ENCODE measurements around the gene SPNS3.

SPNS3 gene

DNA sequence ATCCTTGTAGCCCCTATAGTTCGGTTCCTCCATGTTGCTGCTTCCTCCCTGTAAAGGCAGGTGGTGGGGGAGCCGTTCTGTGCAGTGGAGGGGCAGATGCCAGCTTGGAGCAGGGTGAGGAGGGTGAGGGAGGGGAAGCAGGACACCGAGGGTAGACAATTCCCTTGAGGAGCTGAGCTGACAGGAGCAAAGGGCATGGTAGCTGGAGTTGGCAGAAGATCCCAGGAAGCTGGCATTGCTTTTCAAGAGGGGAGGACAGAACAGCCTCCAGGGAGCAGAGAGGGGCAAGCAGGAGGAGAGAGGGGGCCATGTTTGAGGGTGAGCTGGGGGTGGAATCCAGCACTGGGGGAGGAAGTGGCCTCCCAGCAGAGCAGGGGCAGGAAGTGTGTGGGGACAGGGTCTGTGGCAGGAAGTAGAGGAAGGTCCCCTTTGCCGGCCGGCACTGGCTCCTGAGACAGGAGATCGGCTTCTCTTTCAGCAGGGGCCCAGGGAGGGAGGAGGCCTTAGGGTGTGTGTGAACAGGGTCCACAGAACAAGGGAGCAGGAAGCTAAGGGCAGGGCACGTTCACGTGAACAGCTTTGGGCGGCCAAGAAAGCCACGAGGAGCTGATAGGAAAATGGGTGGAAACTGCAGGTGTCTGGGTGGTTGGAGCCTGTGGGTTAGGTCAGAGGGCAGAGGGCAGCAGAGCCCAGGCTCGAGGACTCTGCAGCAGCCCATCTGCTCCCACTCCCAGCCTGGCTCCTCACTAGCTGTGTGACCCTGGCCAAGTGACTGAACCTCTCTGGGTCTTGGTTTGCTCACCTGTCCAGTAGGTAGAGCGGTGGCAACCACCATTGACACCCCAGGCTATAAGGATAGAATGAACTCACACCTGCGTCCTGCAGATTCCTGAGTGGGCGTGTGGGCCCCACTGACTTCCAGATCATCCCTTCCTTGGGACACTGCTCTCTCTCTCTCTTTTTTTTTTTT, 47.5 kb downstream of the SPNS3 start:
- TF ChIP-seq ZNF384 (IDR thresholded peaks at IDR 0.05) (no peak), FOXM1 (IDR thresholded peaks at IDR 0.05; ENCODE audit: borderline replicate concordance) (no peak), SUZ12 (IDR thresholded peaks at IDR 0.05) (no peak), ELF4 (IDR thresholded peaks at IDR 0.05) (no peak), FOXK2 (IDR thresholded peaks at IDR 0.05) (no peak), LEF1 (IDR thresholded peaks at IDR 0.05; ENCODE audit: borderline replicate concordance) (no peak), HDGF (IDR thresholded peaks at IDR 0.05; ENCODE audit: borderline replicate concordance) (no peak), BHLHE40 (IDR thresholded peaks at IDR 0.05; ENCODE audit: borderline replicate concordance) (no peak), CTBP1 (IDR thresholded peaks at IDR 0.05; ENCODE audit: borderline replicate concordance) (no peak), ARNT (IDR thresholded peaks at IDR 0.05) (no peak), PKNOX1 (IDR thresholded peaks at IDR 0.05) (no peak), FOXA1 (IDR thresholded peaks at IDR 0.05) (no peak), NFRKB (IDR thresholded peaks at IDR 0.05) (no peak), TARDBP (IDR thresholded peaks at IDR 0.05) (no peak), L3MBTL2 (conservative IDR thresholded peaks at IDR 0.05) (no peak), SP1 (IDR thresholded peaks at IDR 0.05) (no peak)
- CTCF ChIA-PET = interaction anchor here (0.6 kb wide), 1 partner anchor 131 kb away, joined by 5 read pairs; no protein-coding TSS in a partner anchor
- POLR2A ChIA-PET = no interaction called here
- no peak for DNase-seq (ENCODE audit: extremely low spot score)

- ChIA-PET POLR2A (no interaction called here), CTCF (interaction anchor here (0.9 kb wide), 1 partner anchor 110 kb away, joined by 3 read pairs; no protein-coding TSS in a partner anchor)
- TF ChIP-seq NFRKB (IDR thresholded peaks at IDR 0.05) = no peak
- no peak for TF ChIP-seq L3MBTL2 (conservative IDR thresholded peaks at IDR 0.05)
- no peak for TF ChIP-seq FOXA1 (IDR thresholded peaks at IDR 0.05)
- no peak for TF ChIP-seq SUZ12 (IDR thresholded peaks at IDR 0.05)
- TF ChIP-seq LEF1 (IDR thresholded peaks at IDR 0.05; ENCODE audit: borderline replicate concordance) = no peak
- no peak for TF ChIP-seq TARDBP (IDR thresholded peaks at IDR 0.05)
- TF ChIP-seq FOXM1 (IDR thresholded peaks at IDR 0.05; ENCODE audit: borderline replicate concordance) = no peak
- no peak for DNase-seq (ENCODE audit: extremely low spot score)
Measured at GRCh38 chr17:4482338-4483011, 48.7 kb downstream of the SPNS3 start.

GRCh38 chr17:4483012-4483840, 49.5 kb downstream of the SPNS3 start:
- DNase-seq (ENCODE audit: extremely low spot score) = no peak
- CTCF ChIA-PET = interaction anchor here (0.9 kb wide), 1 partner anchor 109 kb away, joined by 3 read pairs; no protein-coding TSS in a partner anchor
- POLR2A ChIA-PET = no interaction called here
- no peak for TF ChIP-seq L3MBTL2 (conservative IDR thresholded peaks at IDR 0.05)

DNA sequence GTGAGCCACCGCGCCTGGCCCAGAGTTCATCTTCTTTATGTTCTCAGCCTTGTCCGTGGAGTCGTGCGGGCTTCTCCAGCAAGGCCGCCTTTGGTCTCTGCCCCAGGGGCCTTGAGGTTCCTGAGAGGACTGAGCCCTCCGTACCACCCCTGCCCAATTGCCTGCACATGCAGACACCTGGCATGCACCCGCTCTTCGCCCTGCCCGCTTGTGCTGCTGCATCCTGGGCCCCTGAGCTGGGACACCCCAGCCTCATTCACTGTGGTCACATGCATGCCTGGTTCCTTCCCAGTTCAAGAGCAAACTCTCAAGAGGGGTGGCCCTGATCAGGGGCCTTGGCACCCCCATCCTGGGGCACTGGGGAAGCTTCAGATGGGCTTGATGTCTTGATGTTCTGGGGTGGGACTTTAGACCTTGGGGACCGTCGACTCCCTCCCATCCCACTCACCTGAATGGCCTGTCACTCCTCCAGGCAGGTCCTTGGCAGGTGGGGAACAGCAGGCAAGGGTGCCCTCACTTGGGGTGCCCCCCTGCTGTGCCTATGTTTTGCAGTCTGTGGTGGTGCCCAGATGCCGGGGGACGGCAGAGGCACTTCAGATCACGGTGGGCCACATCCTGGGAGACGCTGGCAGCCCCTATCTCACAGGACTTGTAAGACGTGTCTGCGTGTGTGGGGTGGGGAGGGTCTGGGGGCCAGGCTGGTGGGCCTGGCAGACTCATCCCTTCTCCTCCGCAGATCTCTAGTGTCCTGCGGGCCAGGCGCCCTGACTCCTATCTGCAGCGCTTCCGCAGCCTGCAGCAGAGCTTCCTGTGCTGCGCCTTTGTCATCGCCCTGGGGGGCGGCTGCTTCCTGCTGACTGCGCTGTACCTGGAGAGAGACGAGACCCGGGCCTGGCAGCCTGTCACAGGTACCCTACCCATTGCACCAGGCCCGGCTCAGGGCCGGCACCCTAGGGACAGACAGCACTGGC, 52.2 kb downstream of the SPNS3 start:
- ChIA-PET CTCF (no interaction called here), POLR2A (no interaction called here)
- TF ChIP-seq NFRKB (IDR thresholded peaks at IDR 0.05) (no peak), L3MBTL2 (conservative IDR thresholded peaks at IDR 0.05) (no peak), FOXA1 (IDR thresholded peaks at IDR 0.05) (no peak), BHLHE40 (IDR thresholded peaks at IDR 0.05; ENCODE audit: borderline replicate concordance) (no peak), CTBP1 (IDR thresholded peaks at IDR 0.05; ENCODE audit: borderline replicate concordance) (no peak), SP1 (IDR thresholded peaks at IDR 0.05) (no peak), PKNOX1 (IDR thresholded peaks at IDR 0.05) (no peak), SUZ12 (IDR thresholded peaks at IDR 0.05) (no peak), ARNT (IDR thresholded peaks at IDR 0.05) (no peak), TARDBP (IDR thresholded peaks at IDR 0.05) (no peak), FOXM1 (IDR thresholded peaks at IDR 0.05; ENCODE audit: borderline replicate concordance) (no peak), FOXK2 (IDR thresholded peaks at IDR 0.05) (no peak), HDGF (IDR thresholded peaks at IDR 0.05; ENCODE audit: borderline replicate concordance) (no peak), LEF1 (IDR thresholded peaks at IDR 0.05; ENCODE audit: borderline replicate concordance) (no peak), ELF4 (IDR thresholded peaks at IDR 0.05) (no peak), ZNF384 (IDR thresholded peaks at IDR 0.05) (no peak)
- no peak for DNase-seq (ENCODE audit: extremely low spot score)

GRCh38 chr17:4487296-4487695, 53.6 kb downstream of the SPNS3 start:
- ChIA-PET CTCF (interaction anchor here (0.6 kb wide), 1 partner anchor 12 kb away, joined by 3 read pairs; the partner anchor contains the start of gene SPNS2), POLR2A (no interaction called here)
- TF ChIP-seq HDGF (IDR thresholded peaks at IDR 0.05; ENCODE audit: borderline replicate concordance) (no peak), TARDBP (IDR thresholded peaks at IDR 0.05) (no peak), SUZ12 (IDR thresholded peaks at IDR 0.05) (no peak), NFRKB (IDR thresholded peaks at IDR 0.05) (no peak), CTBP1 (IDR thresholded peaks at IDR 0.05; ENCODE audit: borderline replicate concordance) (no peak), FOXM1 (IDR thresholded peaks at IDR 0.05; ENCODE audit: borderline replicate concordance) (no peak), L3MBTL2 (conservative IDR thresholded peaks at IDR 0.05) (no peak), BHLHE40 (IDR thresholded peaks at IDR 0.05; ENCODE audit: borderline replicate concordance) (no peak), FOXA1 (IDR thresholded peaks at IDR 0.05) (no peak), SP1 (IDR thresholded peaks at IDR 0.05) (no peak), ARNT (IDR thresholded peaks at IDR 0.05) (no peak), FOXK2 (IDR thresholded peaks at IDR 0.05) (no peak), PKNOX1 (IDR thresholded peaks at IDR 0.05) (no peak), ELF4 (IDR thresholded peaks at IDR 0.05) (no peak), ZNF384 (IDR thresholded peaks at IDR 0.05) (no peak), LEF1 (IDR thresholded peaks at IDR 0.05; ENCODE audit: borderline replicate concordance) (no peak)
- no peak for DNase-seq (ENCODE audit: extremely low spot score)
